ENCODE measurements around the gene SURF2.

The SURF2 gene

GRCh38 chr9:133327834-133328484, 28.4 kb upstream of the SURF2 start:
- TF ChIP-seq YY1 (IDR thresholded peaks at IDR 0.05; ENCODE audit: low read depth) (no peak), TCF12 (IDR thresholded peaks at IDR 0.05; ENCODE audit: low read depth) (no peak), TAF1 (IDR thresholded peaks at IDR 0.05; ENCODE audit: low read depth) (no peak), EGR1 (IDR thresholded peaks at IDR 0.05) (no peak), RAD21 (IDR thresholded peaks at IDR 0.05; ENCODE audit: low read depth) (no peak), USF1 (IDR thresholded peaks at IDR 0.05) (no peak), MAX (IDR thresholded peaks at IDR 0.05) (no peak), REST (IDR thresholded peaks at IDR 0.05; ENCODE audit: low read depth) (no peak), FOXM1 (IDR thresholded peaks at IDR 0.05; ENCODE audit: borderline replicate concordance, low read depth) (no peak), ZBTB7A (IDR thresholded peaks at IDR 0.05; ENCODE audit: low read depth) (no peak), NFIC (IDR thresholded peaks at IDR 0.05) (no peak), TEAD4 (IDR thresholded peaks at IDR 0.05) (no peak), CEBPB (IDR thresholded peaks at IDR 0.05) (no peak), EP300 (IDR thresholded peaks at IDR 0.05; ENCODE audit: borderline replicate concordance) (no peak), CREB1 (IDR thresholded peaks at IDR 0.05; ENCODE audit: low read depth) (no peak)

- TF ChIP-seq RAD21 (IDR thresholded peaks at IDR 0.05; ENCODE audit: low read depth): peak; percentile 56
These were observed 26.8 kb upstream of the SURF2 start for GRCh38 chr9:133329306-133330156.

GRCh38 chr9:133331221-133331620, 25.1 kb upstream of the SURF2 start:
- TF ChIP-seq TCF12 (IDR thresholded peaks at IDR 0.05; ENCODE audit: low read depth) (no peak), CEBPB (IDR thresholded peaks at IDR 0.05) (no peak), EP300 (IDR thresholded peaks at IDR 0.05; ENCODE audit: borderline replicate concordance) (no peak), RAD21 (IDR thresholded peaks at IDR 0.05; ENCODE audit: low read depth) (no peak), FOXM1 (IDR thresholded peaks at IDR 0.05; ENCODE audit: borderline replicate concordance, low read depth) (no peak), USF1 (IDR thresholded peaks at IDR 0.05) (no peak), CREB1 (IDR thresholded peaks at IDR 0.05; ENCODE audit: low read depth) (no peak), REST (IDR thresholded peaks at IDR 0.05; ENCODE audit: low read depth) (no peak), TEAD4 (IDR thresholded peaks at IDR 0.05) (no peak), EGR1 (IDR thresholded peaks at IDR 0.05) (no peak), NFIC (IDR thresholded peaks at IDR 0.05) (no peak), MAX (IDR thresholded peaks at IDR 0.05) (no peak), ZBTB7A (IDR thresholded peaks at IDR 0.05; ENCODE audit: low read depth) (no peak)

GRCh38 chr9:133331641-133332380, 24.5 kb upstream of the SURF2 start:
- no peak for TF ChIP-seq USF1 (IDR thresholded peaks at IDR 0.05)
- no peak for TF ChIP-seq MAX (IDR thresholded peaks at IDR 0.05)
- TF ChIP-seq TCF12 (IDR thresholded peaks at IDR 0.05; ENCODE audit: low read depth): no peak
- TF ChIP-seq EGR1 (IDR thresholded peaks at IDR 0.05): no peak
- TF ChIP-seq CEBPB (IDR thresholded peaks at IDR 0.05): no peak
- no peak for TF ChIP-seq EP300 (IDR thresholded peaks at IDR 0.05; ENCODE audit: borderline replicate concordance)
- no peak for TF ChIP-seq REST (IDR thresholded peaks at IDR 0.05; ENCODE audit: low read depth)
- no peak for TF ChIP-seq TEAD4 (IDR thresholded peaks at IDR 0.05)
- TF ChIP-seq ZBTB7A (IDR thresholded peaks at IDR 0.05; ENCODE audit: low read depth): no peak
- no peak for TF ChIP-seq CREB1 (IDR thresholded peaks at IDR 0.05; ENCODE audit: low read depth)
- no peak for TF ChIP-seq YY1 (IDR thresholded peaks at IDR 0.05; ENCODE audit: low read depth)
- no peak for TF ChIP-seq NFIC (IDR thresholded peaks at IDR 0.05)
- no peak for TF ChIP-seq FOXM1 (IDR thresholded peaks at IDR 0.05; ENCODE audit: borderline replicate concordance, low read depth)
- TF ChIP-seq RAD21 (IDR thresholded peaks at IDR 0.05; ENCODE audit: low read depth): no peak
- TF ChIP-seq TAF1 (IDR thresholded peaks at IDR 0.05; ENCODE audit: low read depth): no peak

Measured in Ishikawa (cell line).